ENCODE measurements around the gene SERPINH1.

SERPINH1 gene

GRCh38 chr11:75557666-75558494, 4.2 kb upstream of the SERPINH1 start:
- no peak for DNase-seq

DNA sequence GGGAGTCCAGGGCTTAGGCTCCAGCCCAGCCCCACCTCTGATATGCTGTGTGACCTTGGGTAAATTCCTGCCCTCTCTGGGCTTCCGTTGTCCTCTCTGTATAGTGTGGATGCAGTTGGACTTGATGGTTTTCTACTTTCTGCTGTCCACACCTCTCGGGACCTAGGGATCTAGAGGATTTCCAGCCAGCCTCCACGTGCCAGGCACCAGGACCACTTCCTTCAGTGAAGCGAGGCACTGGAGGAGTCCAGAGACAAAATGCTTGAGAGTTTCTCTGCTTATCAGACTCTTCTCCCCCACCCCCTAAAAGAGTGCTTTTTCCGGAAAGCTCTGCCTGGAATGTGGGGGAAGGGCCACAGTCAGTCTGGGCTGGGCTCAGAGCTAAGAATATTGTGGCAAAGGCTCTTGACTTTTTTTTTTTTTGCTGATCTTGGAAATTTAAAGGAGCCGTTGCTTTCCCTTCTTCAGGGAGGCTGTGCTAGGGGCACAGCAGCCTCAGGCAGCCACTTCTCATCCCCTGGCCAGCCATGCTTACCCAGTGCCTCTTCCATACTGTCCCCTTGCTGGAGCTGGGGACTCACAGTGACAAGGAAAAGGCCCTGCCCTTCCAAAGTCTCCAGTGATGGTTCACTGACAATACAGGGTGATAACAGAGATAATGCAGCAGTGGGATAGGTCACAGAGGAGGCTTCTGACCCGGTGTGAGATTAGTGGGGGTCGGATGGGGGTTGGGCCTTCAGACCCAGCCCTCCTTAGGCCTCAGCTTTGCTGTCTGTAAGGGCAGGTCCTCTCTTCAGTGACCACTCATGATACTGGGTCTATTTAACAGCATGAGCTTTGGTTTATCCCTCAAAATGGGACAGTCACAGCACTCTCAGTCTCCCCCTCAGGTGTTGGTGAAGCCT, 2.9 kb upstream of the SERPINH1 start:
- no peak for DNase-seq

DNA sequence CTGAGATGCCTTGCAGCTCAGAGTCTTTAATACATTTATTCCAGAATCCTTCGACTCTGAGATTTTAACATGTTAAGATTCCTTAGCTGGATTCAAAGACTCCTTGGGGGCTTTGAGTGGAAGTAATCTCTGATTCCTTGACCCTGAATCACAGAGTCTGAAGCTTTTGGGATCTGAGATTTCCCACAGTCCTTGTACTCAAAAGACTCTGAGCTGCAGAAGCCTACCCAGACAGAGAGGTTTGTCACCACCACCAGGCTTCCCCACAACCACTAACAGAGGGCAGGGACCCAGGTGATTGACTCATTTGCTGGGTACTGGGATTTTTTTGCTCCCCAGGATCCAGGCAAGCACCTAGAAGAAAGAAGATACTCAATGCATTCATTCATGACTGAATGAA, 1.4 kb upstream of the SERPINH1 start:
- DNase-seq, result no peak

DNA sequence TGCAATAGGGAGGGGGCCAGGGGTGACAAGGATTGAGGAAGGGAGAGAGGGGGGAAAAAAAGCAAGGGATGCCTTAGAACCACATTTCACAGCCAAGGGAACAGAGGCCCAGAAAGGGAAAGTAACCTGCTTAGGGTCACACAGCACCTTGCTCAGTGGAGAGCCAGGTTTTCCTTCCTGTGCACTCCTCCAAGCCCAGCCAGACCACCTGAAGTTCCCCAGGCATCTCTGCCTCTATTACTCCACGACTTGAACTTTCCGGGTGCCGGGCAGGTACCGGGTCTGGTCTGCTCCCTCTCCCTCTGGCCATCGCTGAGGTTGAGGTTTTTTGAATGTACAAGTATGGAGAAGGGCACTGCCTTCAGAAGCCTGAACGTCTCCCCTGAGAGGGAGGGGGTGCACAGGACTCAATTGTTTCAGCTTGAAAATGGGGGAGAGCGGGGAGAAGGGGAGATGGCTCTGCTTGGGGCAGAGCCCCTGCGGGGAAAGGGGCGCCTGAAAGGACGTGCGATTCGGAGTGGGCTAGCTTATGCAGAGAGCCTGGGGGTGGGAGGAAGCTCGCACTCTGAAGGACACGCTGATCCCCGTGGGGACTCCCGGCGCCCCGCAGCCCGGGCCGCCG, 516 bp upstream of the SERPINH1 start:
- no peak for DNase-seq

- DNase-seq, result no peak
Measured at GRCh38 chr11:75562836-75563484, 907 bp downstream of the SERPINH1 start.

GRCh38 chr11:75563501-75563977, 1.5 kb downstream of the SERPINH1 start:
- no peak for DNase-seq

DNA sequence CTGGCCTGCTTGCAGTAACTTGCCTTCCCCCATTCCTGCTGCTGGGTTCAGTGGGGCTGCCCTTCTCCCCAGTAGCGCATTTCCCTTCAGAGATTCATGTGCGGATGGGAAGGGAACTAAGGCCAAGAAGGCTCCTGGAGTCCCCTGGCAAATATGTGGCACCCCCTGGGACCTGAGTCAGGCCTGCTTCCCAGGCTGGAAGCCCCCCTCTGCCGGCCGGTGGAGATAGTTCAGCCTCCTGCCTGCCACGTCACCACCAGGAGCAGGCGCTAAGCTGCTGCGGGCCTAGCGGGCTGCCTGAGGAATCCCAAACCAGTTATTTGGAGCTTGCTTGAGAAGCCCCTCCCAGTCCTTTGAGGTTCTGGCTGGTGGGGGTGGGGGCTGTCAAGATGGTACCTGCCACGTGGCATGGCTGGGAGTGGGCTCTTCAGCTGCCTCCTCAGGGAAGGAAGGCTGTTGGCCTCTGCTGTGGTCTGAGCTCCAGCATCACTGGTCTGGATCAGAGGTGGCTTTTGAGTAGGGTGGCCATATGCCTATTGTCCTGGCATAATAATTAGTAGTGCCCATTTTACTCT, 2.0 kb downstream of the SERPINH1 start:
- no peak for DNase-seq

DNA sequence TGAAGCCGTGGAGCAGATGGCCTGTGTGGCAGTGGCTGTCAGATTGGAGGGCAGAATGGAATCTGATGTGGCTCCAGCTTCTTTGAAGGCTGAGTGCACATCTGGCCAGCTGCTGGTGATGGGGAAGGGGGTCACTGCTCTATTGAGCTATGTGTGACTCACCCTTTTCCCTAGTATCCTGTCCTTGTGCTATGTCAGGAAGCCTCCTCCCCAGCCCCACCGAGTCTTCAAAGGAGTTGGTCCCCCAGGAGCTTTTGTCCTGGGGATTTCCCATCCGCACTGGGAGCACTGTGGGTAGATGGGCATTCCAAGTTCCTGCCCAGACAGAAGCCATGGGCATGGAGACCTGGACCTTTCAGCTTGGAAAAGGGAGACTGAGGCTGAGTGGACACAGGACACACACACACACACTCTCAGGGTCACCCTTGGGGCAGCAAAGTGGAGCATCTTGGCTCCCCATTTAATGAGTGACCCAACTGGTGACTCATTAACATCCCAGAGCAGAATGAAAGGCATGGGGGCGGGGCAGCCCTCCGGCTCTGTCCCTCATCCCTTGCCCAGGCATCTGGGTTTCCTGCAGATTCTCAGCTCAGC, 3.3 kb downstream of the SERPINH1 start:
- no peak for DNase-seq

- DNase-seq, result no peak
Measured at GRCh38 chr11:75565916-75566762, 4.1 kb downstream of the SERPINH1 start.

DNA sequence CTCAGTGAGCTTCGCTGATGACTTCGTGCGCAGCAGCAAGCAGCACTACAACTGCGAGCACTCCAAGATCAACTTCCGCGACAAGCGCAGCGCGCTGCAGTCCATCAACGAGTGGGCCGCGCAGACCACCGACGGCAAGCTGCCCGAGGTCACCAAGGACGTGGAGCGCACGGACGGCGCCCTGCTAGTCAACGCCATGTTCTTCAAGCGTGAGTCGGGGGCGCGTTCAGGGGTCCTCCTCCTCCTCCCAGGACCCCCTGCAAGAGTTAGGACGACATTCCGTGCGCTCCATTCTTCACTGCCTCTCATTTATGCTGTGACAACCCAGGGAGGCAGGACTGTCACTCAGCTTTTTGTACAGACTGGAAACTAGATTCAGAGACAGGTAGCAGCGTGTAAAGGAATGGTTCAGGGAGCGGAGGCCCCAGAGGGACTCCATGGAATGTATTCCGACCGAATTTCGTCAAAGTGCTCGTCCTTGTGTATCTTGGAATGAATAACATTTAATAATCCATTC, 4.8 kb downstream of the SERPINH1 start:
- no peak for DNase-seq

- no peak for DNase-seq
Measured at GRCh38 chr11:75567971-75568370, 5.9 kb downstream of the SERPINH1 start.

DNA sequence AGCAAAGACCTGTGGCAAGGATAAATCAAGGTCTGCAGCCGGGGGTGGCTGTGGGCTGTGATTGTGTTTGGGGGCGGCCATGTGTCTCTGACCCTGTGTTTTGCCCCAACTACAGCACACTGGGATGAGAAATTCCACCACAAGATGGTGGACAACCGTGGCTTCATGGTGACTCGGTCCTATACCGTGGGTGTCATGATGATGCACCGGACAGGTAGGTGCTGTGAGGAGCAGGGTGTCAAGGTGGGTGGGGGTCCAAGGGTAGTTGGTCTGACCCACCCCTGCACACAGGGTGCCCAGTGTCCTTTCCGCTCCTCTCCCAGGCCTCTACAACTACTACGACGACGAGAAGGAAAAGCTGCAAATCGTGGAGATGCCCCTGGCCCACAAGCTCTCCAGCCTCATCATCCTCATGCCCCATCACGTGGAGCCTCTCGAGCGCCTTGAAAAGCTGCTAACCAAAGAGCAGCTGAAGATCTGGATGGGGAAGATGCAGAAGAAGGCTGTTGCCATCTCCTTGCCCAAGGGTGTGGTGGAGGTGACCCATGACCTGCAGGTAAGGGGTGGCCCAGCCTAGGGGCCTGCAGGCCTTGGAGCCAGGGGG, 6.7 kb downstream of the SERPINH1 start:
- DNase-seq, result no peak

DNA sequence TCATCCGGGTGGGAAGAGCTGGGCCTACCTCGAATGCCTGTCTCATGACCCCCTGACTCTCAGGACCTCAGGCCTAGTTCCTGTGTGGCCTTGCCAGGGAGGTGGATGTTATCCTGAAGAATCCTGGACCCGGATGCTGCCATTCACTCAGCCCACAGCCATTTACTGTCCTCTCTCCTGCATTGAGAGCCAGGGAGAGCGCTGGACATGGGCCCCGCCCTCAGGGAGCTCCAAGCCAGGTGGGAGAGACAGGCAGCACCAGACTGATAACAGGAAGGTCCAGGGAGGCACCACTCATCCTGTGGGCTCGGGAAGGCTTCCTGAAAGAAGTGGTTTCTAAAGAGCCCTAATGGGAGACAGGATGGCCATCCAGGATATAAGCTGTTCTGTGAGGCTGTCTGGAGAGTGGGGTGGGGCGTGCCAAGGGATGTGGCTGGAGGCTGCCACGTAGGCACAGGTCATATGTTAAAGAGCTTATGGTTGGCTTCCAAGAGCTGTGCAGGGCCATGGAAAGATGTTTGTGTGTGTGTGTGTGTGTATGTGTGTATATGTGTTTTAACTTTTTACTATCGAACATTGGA, 8.6 kb downstream of the SERPINH1 start:
- no peak for DNase-seq

- DNase-seq, result no peak
Measured at GRCh38 chr11:75571625-75572024, 9.6 kb downstream of the SERPINH1 start.

DNA sequence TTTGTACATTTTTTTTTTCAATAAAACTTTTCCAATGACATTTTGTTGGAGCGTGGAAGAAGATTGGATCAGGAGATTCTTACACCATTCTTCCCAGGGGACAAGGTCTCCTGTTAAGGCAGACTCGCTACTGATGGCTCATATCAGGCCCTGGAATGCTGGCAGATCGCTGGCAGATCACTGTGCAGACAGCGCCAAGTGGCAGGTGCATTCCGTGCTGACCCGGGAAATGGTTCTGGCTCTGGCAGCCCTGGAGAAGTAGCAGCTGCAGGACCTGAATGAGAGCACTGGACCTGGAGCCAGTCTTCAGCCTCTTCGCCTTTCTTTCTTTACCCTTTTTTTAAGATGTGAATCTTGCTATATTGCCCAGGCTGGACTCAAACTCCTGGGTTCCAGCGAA, 10.7 kb downstream of the SERPINH1 start:
- DNase-seq, result no peak

DNA sequence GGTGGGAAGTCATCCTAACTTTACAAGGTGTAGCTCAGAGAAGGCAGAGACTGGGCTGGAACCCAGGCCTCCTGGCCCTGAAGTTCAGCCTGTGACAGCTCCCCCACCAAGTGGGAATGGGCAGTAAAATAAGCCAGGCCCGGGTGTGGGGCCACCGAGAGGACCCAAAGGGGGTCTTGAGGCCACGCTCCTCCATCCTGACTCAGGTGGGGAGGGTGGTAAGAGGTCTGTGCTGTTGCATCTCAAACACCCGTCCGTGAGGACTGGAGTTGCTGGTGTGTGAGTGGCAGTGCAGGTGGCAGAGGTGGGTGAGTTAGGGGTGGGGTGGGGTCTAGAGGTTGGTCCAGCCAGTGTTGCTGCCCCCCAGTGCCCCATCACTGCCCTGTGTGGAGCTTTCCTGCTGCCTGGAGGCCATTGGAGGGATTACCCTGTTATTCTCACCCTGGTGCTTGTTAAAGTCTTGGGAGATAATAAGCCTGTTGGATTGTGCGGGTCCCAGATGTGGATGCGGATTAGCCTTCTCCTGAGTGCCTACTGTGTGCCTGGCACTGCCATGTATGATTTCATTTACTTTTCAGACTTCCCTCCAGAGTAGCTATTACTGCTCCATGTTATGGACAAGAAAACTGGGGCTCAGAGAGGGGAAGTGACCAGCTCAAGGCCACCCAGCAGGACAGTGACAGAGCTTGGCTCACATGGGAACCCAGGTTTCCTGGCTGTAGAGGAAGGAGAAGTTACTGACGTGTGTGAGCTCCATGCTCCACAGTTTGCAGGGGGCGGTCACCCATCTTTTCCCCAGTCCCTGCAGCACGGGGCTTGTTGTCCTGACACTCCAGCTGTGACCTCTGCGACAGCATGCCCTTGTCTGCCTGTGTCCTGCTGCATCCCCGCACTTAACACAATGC, 12.9 kb downstream of the SERPINH1 start:
- no peak for DNase-seq

- DNase-seq, result no peak
Measured at GRCh38 chr11:75576017-75576416, 14.0 kb downstream of the SERPINH1 start.

DNA sequence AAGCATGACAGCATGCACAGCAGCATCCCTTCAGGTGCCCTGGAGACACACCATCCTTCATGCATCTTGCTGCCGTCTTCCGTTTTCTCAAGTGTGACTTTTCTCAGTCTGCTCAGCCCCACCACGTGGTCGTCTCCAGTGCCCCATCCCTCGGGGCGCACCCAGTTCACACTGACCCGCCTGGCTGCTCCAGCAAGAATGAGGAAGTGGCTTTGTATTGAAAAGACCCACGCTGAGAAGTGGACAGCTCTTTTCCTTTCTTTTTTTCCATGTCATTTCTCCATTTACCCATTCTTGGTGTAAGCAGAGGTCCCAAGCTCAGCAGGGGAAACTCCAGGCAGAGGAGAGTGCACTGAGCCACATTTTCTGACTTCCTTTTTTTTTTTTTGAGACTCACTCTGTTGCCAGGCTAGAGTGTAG, 14.5 kb downstream of the SERPINH1 start:
- DNase-seq, result no peak

GRCh38 chr11:75577207-75577606, 15.2 kb downstream of the SERPINH1 start:
- no peak for DNase-seq

All from NCI-H1930 (cell line).